GM19463 (cell line): ENCODE measurements around the gene APOE.
"Not testable (repeated sequence)": the region's sequence is repeated elsewhere in the genome, so short reads cannot be mapped to it uniquely, and the experiment has no call there.

Experiments
- ATAC-seq: cut with Tn5 transposase; IDR thresholded peaks from one replicate; pipeline ENCODE4 v1.9.1; 2021; ENCODE audit warnings: mild to moderate bottlenecking, moderate library complexity; ENCODE audit not compliant: unreplicated experiment

The APOE gene

GRCh38 chr19:44883922-44884321 lies 21.7 kb upstream of the APOE start:
- ATAC-seq: no peak

- ATAC-seq: no peak
Measured at GRCh38 chr19:44884566-44884965, 21.0 kb upstream of the APOE start.

GRCh38 chr19:44886141-44886540 lies 19.5 kb upstream of the APOE start:
- ATAC-seq: no peak

- no peak for ATAC-seq
Measured at GRCh38 chr19:44887648-44888047, 17.9 kb upstream of the APOE start.

- not testable (repeated sequence) for ATAC-seq
Measured at GRCh38 chr19:44888335-44888734, 17.3 kb upstream of the APOE start.

GRCh38 chr19:44889830-44890365 lies 15.7 kb upstream of the APOE start:
- no peak for ATAC-seq

- ATAC-seq: peak; percentile 77
Measured at GRCh38 chr19:44890366-44891015, 15.1 kb upstream of the APOE start.

- peak; percentile 65 for ATAC-seq
Measured at GRCh38 chr19:44891016-44891882, 14.3 kb upstream of the APOE start, which contains the start of gene TOMM40. TSS of gene TOMM40 (plus strand) at chr19:44891254. CDS start at chr19:44891416, 162 bp downstream.

GRCh38 chr19:44892932-44893331 lies 12.7 kb upstream of the APOE start:
- no peak for ATAC-seq

GRCh38 chr19:44893332-44894051 lies 12.1 kb upstream of the APOE start:
- ATAC-seq: no peak

- ATAC-seq: no peak
Measured at GRCh38 chr19:44894052-44894400, 11.6 kb upstream of the APOE start.

GRCh38 chr19:44894946-44895345 lies 10.7 kb upstream of the APOE start:
- no peak for ATAC-seq

- ATAC-seq: no peak
Measured at GRCh38 chr19:44897835-44898234, 7.8 kb upstream of the APOE start.

- no peak for ATAC-seq
Measured at GRCh38 chr19:44900328-44901244, 5.0 kb upstream of the APOE start.

- no peak for ATAC-seq
Measured at GRCh38 chr19:44903216-44903601, 2.4 kb upstream of the APOE start.

- no peak for ATAC-seq
Measured at GRCh38 chr19:44903602-44904425, 1.8 kb upstream of the APOE start.

GRCh38 chr19:44904426-44904994 lies 1.1 kb upstream of the APOE start:
- no peak for ATAC-seq

- no peak for ATAC-seq
Measured at GRCh38 chr19:44907613-44908012, 2.0 kb downstream of the APOE start.
